MM.1S (cell line): ENCODE measurements around the gene ZFP36L1.

ENCODE experiments used
- CTCF ChIP-seq: fragments of 300-600 bp; sonication (generic); IDR thresholded peaks from 2 replicates; pipeline ENCODE4 v1.5.1; 2016; ENCODE audit warnings: antibody characterized with exemption, low read length, mixed read lengths
- EZH2phosphoT487 ChIP-seq: fragments of 300-600 bp; sonication (generic); IDR thresholded peaks from 2 replicates; pipeline ENCODE4 v1.6.1; 2018; ENCODE audit warnings: antibody characterized with exemption, low read length

GRCh38 chr14:68810173-68811153, 17.6 kb upstream of the ZFP36L1 start:
- TF ChIP-seq CTCF = no peak
- TF ChIP-seq EZH2phosphoT487 = no peak
